ENCODE results near the gene TNPO1. TPM values are rescaled to one million over a fixed set of nuclear protein-coding genes. Genes with fewer than 3 reads are reported as not detected.

The TNPO1 gene
- total RNA-seq, 2 donors from 2014 or later, result 133 to 141 TPM

DNA sequence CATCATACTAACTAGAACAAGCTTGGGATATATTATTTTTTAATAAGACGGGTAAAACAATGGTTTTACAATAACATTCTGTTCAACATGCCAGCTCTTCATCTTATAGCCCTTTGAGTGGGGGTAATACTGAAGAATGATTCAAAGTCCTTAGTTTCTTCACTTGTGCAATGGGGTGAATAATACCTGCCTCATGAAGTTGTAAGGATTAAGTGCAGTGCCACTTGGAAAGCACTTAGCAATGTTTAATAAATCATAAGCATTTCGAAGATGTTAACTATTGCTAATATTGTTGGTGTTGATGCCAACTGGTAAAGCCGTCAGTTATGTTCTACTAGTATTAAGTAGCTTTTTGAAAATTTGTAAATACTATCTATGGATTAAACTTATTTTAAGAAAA lies 38.0 kb downstream of the TNPO1 start:
- Histone ChIP-seq H3K4me1 (ENCODE audit: control insufficient read depth, insufficient read depth, low read length) (no peaks in the 10 kb centered on the region), H3K27ac (ENCODE audit: low read depth, low read length) (no peak overlapping the region), H3K4me3 (ENCODE audit: low read length) (no peak overlapping the region), H3K36me3 (ENCODE audit: control insufficient read depth, insufficient read depth, low read length) (peaks cover 83% of the 10 kb centered on the region), H3K27me3 (ENCODE audit: control insufficient read depth, insufficient read depth, low read length, poor library complexity, severe bottlenecking) (no peaks in the 10 kb centered on the region), H3K9ac (ENCODE audit: extremely low read depth, low read length, poor library complexity, severe bottlenecking) (no peak overlapping the region), H3K9me3 (ENCODE audit: control insufficient read depth, low read length) (no peaks in the 10 kb centered on the region)
- Mint-ChIP-seq H3K27ac (no peak overlapping the region), H3K36me3 (ENCODE audit: low read depth) (peaks cover 66% of the 10 kb centered on the region), H3K4me3 (no peak overlapping the region), H3K4me1 (peaks cover 10% of the 10 kb centered on the region), H3K9me3 (no peaks in the 10 kb centered on the region), H3K27me3 (ENCODE audit: insufficient read depth) (no peaks in the 10 kb centered on the region)
- WGBS, 2 experiments (ENCODE audit: insufficient coverage in 1 of 2, insufficient read length in 1 of 2), result 100% methylated on average over 2 of the region's 3 CpGs; no CpG with 5 or more reads in 1 of the 2 experiments
- DNase-seq, result no peak
- TF ChIP-seq, protein P1, sequence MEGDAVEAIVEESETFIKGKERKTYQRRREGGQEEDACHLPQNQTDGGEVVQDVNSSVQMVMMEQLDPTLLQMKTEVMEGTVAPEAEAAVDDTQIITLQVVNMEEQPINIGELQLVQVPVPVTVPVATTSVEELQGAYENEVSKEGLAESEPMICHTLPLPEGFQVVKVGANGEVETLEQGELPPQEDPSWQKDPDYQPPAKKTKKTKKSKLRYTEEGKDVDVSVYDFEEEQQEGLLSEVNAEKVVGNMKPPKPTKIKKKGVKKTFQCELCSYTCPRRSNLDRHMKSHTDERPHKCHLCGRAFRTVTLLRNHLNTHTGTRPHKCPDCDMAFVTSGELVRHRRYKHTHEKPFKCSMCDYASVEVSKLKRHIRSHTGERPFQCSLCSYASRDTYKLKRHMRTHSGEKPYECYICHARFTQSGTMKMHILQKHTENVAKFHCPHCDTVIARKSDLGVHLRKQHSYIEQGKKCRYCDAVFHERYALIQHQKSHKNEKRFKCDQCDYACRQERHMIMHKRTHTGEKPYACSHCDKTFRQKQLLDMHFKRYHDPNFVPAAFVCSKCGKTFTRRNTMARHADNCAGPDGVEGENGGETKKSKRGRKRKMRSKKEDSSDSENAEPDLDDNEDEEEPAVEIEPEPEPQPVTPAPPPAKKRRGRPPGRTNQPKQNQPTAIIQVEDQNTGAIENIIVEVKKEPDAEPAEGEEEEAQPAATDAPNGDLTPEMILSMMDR (conservative IDR thresholded peaks at IDR 0.05), result no peak

GRCh38 chr5:72855821-72856220 lies 39.4 kb downstream of the TNPO1 start:
- Histone ChIP-seq H3K9me3 (ENCODE audit: control insufficient read depth, low read length) (no peaks in the 10 kb centered on the region), H3K4me3 (ENCODE audit: low read length) (no peak overlapping the region), H3K9ac (ENCODE audit: extremely low read depth, low read length, poor library complexity, severe bottlenecking) (no peak overlapping the region), H3K27ac (ENCODE audit: low read depth, low read length) (no peak overlapping the region), H3K36me3 (ENCODE audit: control insufficient read depth, insufficient read depth, low read length) (peaks cover 95% of the 10 kb centered on the region), H3K27me3 (ENCODE audit: control insufficient read depth, insufficient read depth, low read length, poor library complexity, severe bottlenecking) (no peaks in the 10 kb centered on the region), H3K4me1 (ENCODE audit: control insufficient read depth, insufficient read depth, low read length) (no peaks in the 10 kb centered on the region)
- WGBS, 2 experiments (ENCODE audit: insufficient coverage in 1 of 2, insufficient read length in 1 of 2), result 90 to 96% methylated on average over 2 of the region's 2 CpGs
- DNase-seq, result no peak
- TF ChIP-seq, protein P1 (conservative IDR thresholded peaks at IDR 0.05), result no peak
- no peaks in the 10 kb centered on the region for H3K27me3 Mint-ChIP-seq (ENCODE audit: insufficient read depth)
- no peaks in the 10 kb centered on the region for H3K4me1 Mint-ChIP-seq
- peaks cover 80% of the 10 kb centered on the region for H3K36me3 Mint-ChIP-seq (ENCODE audit: low read depth)
- H3K9me3 Mint-ChIP-seq, result no peaks in the 10 kb centered on the region
- H3K27ac Mint-ChIP-seq, result no peak overlapping the region
- H3K4me3 Mint-ChIP-seq, result no peak overlapping the region

- peaks cover 85% of the 10 kb centered on the region for H3K36me3 Mint-ChIP-seq (ENCODE audit: low read depth)
- Histone ChIP-seq H3K9ac (ENCODE audit: extremely low read depth, low read length, poor library complexity, severe bottlenecking) (no peak overlapping the region), H3K27me3 (ENCODE audit: control insufficient read depth, insufficient read depth, low read length, poor library complexity, severe bottlenecking) (no peaks in the 10 kb centered on the region), H3K27ac (ENCODE audit: low read depth, low read length) (no peak overlapping the region), H3K4me1 (ENCODE audit: control insufficient read depth, insufficient read depth, low read length) (no peaks in the 10 kb centered on the region), H3K4me3 (ENCODE audit: low read length) (no peak overlapping the region), H3K9me3 (ENCODE audit: control insufficient read depth, low read length) (no peaks in the 10 kb centered on the region), H3K36me3 (ENCODE audit: control insufficient read depth, insufficient read depth, low read length) (peaks cover 95% of the 10 kb centered on the region)
- H3K9me3 Mint-ChIP-seq, result no peaks in the 10 kb centered on the region
- H3K27ac Mint-ChIP-seq, result no peak overlapping the region
- H3K4me3 Mint-ChIP-seq, result no peak overlapping the region
- 98 to 100% methylated on average over 1 to 4 of the region's 5 CpGs for WGBS, 2 experiments (ENCODE audit: insufficient coverage in 1 of 2, insufficient read length in 1 of 2)
- TF ChIP-seq, protein P1 (conservative IDR thresholded peaks at IDR 0.05), result no peak
- no peaks in the 10 kb centered on the region for H3K27me3 Mint-ChIP-seq (ENCODE audit: insufficient read depth)
- DNase-seq, result no peak
- no peaks in the 10 kb centered on the region for H3K4me1 Mint-ChIP-seq
Observed at GRCh38 chr5:72857396-72857795, 40.9 kb downstream of the TNPO1 start.

Data from endodermal cell (in vitro differentiated cells).